Measurements from ENCODE around the gene LRTM2.

The LRTM2 gene

DNA sequence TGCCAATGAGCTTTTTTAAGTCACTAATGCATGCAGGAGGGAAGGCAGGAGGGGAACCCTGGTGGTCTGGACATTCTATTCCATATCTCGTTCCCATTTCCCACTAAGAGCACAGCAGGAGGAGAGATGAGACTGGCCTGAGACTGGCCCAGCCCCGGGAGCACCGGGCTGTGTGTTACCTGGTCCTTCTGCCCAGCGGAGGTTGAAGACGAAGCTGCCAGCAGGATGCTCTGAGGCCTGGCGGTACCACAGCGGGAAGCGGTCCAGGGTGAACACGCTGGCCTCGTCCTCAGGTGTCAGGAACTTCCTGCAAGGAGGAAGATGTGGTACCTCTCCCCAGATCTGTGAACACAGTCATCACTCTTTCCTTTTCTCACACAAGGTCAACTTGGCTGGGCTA lies 23.9 kb downstream of the LRTM2 start:
- no peak for DNase-seq

DNA sequence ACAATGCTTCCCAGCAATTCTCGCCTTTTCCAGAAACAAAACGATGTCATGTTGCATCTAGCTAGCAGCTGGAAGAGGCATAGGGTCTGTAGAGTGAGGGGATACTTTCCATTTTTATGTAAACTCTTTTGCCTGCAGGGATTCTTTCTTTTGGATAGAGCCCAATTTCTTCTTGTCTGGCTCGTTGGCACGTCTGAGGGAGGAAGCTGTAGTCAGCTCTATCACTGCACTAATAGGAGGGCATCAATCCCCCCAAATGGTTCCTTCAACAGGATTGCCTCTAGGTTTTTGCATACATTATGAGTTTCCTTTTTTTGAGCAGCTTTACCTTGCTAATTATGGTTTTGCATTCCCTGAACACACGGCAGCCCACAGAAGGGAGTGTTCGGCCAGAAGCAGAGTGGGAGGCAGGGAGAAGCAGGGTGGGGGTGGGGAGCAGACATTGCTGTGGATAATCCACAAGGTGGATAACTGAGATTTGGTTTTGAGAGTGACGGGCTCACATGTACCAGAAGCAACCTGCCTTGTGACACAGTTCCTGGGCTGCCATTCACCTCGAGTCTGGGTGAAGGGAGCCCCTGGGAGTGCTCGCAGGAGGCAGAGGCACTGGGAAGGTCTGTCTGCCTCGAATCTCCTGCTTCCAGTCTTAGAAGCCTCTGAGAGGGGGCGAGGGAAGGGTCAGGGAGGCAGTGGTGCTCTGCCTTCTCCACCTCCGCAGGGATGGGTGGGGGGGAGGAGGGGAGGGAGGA lies 24.5 kb downstream of the LRTM2 start:
- DNase-seq = no peak

DNA sequence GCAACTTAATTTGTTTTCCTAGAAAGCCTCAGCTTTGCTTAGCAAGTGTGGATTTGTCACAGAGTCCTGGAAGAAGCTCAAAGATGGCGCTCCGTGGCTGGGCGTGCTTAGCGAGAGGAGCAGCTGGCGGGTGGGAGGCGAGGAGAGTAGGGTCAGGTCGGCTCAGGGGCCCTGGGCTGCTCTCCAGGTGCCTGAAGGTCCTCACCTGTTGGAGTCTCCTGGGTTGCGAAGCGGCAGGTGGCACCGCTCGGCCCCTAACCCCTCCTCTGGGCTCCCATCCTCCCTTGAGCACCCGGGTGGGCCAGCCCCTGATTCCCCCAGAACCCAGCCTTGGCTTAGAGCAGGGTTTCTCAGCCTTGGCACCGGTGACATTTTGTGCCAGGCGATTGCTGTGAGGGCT lies 25.1 kb downstream of the LRTM2 start:
- no peak for DNase-seq

DNA sequence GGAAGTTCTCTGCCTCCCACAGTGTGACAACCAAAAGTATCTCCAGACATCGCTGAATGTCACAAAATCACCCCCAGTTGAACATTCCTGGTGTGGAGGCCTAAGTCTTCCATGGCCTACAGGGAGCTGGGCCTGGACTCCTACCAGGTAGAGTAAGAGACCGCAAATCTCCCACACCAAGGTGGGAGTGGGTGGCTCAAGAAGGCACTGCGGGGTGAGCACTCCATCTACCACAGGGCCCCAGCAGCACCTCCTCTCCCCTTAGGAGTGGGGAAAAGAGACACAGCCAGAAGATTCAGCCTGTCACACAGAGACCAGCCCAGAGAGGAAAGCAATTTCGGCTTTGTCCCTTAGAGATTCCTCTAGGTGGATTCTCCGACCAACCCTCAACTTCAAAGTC lies 25.5 kb downstream of the LRTM2 start:
- DNase-seq = no peak

DNA sequence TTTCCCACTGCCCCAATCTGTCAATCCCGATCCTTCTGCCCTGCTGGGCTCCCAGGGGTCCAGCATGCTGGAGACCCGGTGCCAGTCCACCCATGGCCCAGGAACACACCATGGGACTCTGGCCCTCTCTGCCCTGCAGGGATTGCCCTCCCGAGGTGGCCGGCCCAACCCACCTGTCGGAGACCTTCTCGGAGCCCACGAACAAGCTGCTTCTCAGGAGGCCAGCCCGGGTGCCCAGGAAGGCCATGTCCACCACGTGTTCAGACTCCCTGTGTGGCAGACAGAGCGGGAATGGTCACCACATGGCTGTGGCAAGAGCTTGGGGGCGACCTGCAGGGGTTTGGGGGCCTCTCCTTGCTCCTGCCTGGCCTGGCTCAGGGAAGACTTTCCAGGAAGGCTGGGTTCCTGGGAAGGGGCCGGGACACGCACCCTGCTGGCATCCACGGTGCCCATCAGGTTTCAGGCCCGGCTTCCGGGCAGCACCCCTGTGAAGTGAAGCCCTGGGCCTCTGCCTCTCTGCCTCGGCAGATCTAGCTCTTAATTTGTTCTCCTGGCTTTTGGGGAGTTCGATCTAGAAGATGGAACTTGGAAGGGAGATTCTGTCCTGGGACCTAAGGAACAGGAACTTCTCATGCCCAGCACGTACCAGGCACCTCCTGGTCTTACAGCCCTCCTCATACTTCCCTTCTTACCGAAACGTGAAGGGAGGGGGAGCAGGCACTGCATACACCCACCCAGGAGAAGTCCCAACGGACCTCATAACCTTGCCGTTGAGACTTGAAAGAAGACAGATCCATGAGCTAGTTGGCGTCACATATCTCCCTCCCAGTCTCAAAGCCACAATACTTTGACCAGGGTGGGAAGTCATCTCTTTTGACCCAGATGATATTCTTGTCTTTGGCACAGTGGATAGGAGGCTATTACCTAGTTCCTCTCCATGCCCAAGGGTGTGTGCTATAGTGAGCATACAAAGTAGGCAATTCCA lies 26.3 kb downstream of the LRTM2 start:
- no peak for DNase-seq

DNA sequence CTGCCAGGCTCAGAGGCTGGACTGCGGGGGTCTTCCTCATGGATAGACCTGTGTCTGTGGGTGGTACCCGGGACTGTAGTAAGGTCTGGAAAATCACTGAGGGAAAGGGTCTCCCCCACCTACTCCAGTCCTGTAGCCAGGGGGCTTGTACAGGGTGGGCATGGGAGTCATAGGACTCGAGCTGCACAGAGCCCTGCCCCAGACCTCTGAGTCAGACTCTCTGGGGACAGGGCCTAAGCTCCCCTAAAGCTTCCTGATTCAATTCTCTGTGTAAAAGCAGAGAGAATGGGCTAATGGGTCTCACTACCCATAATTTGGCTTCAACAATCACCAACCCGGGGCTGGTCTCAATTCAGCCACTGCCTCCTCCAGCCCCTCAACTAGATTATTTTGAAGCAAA lies 27.0 kb downstream of the LRTM2 start:
- no peak for DNase-seq

DNA sequence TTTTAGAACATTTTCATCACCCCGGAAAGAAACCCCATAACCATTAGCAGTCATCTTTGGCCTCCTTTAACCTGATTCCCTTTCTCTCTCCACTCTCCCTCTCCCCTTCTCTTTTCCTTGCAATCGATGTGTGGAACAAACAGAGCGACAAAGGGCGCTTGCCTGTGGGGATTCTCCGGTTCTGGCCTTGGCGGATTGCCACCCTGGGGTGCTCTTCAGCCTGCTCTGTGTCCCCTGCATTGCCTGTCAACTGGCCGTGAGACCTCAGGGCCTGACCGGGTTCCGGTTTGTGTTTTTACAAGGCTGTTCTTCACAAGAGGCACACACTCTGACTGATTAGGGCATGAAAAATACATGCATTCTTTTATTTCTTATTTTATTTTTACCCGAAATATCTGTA lies 27.8 kb downstream of the LRTM2 start:
- no peak for DNase-seq

DNA sequence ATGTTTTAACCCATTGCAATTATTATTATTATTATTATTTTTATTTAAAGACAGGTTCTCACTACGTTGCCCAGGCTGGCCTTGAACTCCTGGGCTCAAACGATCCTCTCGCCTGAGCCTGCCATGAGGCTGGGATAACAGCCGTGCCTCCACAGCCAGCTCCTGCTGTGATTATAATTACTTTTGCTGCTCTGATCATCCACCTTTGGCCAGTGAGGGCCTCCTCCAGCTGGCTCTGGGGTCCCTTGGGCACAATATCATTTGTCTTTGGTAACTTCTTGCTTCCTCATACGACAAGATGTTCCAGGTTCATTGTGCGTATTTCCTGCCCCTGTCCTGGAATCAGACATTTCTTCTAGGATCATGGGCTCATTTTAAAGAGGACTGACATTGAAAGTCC lies 28.4 kb downstream of the LRTM2 start:
- DNase-seq = no peak

DNA sequence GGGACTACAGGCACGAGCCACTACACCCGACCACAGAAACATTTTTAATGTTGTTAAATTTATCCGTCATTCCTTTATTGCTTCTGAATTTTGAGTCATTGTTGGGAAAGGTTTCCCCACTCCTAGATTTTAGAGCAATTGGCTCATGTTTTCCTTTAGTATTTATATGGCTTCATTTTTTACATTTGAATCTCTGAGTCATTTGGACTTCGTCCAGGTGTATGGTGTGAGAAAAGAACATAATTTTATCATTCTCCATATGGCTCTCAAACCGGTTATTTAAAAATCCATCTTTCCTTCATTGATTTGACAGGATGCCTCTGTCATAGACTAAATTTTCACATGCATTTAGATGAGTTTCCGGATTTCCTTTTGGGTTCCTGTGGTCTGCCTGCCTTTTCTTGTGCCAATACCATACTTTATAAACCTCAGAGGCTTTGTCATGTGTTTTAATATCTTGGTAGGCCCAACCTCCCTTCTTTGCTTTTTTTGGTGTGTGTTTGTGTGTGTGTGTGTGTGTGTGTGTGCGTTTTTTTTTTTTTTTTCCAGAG lies 30.9 kb downstream of the LRTM2 start:
- DNase-seq = no peak

DNA sequence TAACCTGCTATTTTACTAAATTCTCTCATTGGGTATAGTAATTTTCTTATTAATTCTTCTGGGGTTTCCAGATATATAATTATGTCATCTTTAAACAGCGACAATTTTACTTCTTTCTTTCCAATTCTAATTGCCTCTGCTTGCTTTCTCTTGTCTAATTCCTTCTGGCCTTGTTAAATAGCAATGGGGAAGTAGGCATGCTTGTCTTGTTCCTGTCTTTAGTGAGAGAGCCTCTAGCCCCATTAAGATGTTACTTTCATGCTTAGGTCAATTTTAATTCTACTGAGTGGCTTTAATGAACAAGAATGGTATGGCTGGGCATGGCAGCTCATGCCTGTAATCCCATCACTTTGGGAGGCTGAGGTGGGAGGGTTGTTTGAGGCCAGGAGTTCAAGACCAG lies 31.7 kb downstream of the LRTM2 start:
- DNase-seq = no peak

DNA sequence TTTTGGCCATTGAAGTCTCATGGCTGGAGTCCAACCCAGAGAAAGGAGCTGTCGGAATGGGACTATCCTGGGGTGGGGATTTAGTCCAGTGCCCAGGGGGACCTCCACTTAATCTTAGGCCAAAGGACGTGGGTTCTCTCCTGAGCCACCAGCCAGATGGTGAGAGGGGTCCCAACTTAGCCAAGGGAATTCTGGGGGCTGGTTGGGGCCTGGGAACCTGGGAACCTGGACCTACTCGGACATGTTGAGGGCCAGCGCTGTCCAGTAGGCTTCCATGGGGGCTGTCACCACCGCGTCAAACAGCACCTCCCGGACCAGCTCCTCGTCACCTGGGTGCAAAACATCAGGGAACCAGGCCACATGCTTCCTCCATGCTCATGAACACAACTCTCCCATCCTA lies 33.4 kb downstream of the LRTM2 start:
- DNase-seq = no peak

DNA sequence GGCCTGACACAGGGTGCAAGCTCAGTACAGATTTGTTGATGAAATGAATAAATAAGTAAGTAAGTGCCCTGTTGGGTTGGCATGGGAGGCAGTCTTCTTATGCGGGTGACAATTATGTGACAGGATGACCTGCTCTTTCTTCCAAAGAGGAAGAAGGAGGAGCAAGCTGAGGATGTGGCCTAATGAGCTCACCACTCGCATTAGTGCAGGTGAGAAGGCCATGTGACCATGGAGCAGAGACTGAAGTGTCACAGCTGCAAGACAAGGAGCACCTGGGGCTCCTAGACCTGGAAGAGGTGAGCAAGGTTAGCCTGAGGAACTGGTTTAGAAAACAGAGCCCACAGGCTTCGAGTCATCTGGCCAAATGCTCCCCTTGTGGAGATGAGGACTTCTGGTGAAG lies 34.9 kb downstream of the LRTM2 start:
- no peak for DNase-seq

DNA sequence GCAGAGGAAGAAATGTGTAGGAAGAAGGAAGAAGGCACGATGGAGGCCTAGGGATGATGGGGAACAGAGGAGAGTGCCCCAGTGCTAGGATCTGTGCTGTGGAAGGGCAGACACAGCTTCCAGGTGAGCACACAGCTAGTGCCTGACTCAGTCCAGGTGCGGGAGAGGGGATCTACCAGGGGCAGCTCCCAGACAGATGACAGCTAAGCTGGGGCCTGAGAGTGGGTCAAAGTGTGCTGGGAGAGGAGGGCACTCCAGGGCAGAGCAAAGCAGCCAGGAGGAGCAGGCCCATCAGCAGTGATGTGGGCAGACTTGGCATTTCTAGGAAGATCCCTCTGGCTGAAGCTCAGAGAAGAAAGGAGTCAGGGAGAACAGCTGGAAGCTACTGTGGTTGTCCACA lies 36.7 kb downstream of the LRTM2 start:
- DNase-seq = no peak

DNA sequence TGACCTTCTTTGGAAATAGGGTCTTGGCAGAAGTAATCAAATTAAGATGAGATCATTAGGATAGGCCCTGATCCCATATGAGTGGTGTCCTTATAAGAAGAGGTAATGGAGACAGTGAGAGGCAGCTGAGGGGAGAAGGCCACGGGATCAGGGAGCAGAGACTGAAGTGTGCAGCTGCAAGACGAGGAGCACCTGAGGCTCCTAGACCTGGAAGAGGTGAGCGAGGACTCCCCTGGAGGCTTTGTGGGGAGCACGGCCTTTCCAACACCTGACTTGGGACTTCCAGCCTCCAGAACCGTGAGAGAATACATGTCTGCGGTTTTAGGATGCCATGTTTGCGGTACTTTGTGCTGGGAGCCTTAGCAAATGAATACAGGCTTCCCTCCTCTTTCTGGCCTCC lies 37.5 kb downstream of the LRTM2 start:
- DNase-seq = no peak

DNA sequence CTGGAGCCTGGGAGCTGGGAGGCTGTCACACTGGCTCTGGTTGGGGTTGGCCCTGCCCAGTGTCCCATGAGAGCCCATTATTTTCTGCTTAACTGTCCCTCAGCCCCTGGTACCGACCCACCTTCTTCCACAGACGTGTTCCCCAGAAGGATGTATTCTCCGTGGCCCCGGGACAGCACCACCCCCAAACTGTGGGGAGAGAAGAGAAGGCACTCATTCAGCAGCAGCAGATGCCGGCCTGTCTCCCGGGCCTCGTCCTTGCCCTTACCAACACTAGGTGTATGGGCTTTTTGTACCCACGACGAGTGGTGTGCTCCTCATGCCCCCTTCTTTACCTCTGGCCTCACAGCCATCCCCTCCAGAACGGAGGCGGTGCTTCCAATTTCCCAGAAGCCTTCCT lies 38.1 kb downstream of the LRTM2 start:
- no peak for DNase-seq

DNA sequence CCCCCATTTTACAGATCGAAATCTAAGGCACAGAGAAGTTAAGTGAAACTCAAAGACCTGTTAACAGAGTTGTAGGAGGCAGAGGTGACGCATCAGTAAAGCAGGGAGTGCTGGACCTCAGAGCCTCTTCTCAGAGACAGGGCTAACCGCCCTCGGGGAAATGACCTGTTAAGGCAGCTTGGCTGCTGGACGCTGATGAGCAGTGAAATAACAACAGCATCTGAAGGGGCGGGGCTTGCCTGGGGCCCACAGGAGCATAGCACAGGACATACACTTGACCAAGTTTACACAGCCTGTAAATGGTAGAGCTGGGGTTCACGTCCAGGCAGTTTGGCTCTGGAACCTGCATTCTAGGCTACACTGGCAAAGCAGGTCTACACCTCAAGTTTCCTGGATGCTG lies 39.3 kb downstream of the LRTM2 start:
- DNase-seq = no peak

DNA sequence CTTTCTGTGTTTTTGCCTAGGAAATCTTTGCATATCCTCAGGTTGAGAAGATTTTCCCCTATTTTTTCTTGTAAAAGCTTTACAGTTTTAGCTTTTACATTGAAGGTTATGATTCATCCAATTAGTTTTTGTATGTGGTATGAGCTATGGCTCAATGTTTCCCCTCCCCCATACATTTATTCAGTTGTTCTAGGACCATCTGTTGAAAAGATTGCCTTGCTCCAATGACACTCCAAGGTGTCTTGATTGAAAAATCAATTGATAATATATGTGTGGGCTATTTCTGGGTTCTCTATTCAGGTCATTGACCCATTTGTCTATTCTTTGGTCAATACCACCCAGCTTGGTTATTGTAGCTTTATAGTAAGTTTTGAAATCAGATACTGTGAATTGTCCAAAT lies 42.6 kb downstream of the LRTM2 start:
- no peak for DNase-seq

DNA sequence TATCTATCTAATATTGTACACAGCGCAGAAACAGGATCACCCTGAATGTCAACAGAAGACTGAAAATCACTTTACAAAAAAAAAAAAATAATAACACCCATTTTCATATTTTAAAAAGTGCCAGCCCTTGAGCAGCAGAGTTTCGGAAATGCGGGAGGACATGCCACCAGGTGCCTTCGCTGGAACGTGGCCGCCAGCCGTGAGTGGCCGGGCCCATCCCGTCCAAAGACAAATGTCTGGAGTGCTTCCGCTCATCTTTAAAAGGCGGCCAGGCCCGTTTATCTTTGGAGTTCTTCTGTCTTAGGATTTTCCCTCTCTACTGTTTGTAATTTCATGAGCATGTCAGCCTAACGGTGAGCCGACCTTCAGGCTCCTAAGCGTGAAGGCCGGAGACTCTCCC lies 43.5 kb downstream of the LRTM2 start:
- DNase-seq = no peak

DNA sequence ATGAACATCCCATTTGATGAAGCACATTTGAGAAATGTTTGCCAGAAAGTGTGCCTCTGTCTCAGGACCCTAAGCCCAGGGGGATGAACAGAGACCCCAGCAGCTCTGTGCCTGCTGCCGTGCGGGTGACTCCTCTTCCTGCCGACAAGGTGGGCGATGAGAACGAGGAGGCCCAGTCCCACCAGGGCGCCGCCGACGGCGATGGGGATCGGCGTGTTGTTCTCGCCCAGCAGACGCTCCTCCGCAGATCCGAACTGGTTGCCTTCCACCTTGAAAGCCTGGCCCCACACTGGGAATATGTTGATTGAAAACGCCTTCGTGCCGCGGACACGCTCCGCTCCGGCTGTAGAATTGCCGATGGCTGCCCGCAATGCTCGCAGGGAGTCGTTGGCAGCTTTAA lies 44.1 kb downstream of the LRTM2 start:
- DNase-seq = no peak

DNA sequence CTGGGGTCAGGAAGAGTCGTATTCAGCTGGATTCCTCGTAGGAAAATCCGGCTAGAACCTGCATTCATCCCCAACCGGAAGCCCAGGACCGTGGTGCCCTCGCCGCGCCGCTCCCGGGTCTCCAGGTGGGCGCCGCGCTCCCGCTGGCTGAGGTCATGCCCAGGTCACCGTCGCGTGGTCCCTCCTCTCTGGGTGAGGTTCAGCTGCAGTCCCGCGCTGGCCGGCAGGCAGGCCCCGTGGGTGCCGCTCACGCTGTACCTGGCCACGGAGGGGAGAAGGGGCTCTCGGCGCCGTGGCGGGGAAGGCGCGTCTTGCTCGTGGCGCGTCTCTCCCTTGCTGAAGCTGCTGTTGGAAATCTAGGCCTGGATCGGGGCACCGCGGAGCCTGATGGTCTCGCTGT lies 44.5 kb downstream of the LRTM2 start:
- DNase-seq = no peak

DNA sequence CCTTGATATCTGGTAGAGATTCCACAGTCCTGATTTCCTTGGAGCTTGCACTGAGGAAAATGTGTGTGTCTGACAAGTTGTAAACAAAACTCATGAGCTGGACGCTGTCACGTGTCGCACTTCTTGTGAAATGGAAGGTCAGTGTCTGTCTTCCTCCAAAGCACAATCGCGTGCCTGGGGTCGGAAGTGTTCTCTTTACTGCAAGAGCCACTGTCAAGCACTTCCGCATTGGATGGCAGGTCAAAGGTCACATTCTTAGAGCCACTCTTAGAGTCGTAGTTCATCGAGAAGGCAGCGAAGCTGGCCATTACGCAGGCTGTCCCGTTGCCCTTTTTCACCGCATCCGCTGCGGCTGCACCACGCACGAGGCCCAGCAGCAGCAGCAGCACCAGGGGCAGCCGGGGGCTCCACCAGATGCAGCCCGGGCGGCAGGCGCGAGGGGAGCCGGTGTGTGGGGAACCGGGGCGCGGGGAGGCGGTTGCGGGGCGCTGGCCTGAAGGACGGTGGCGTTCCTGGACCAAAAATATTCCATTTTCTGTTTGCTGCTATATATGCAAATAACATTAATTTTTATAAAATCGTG lies 45.0 kb downstream of the LRTM2 start:
- DNase-seq = no peak

DNA sequence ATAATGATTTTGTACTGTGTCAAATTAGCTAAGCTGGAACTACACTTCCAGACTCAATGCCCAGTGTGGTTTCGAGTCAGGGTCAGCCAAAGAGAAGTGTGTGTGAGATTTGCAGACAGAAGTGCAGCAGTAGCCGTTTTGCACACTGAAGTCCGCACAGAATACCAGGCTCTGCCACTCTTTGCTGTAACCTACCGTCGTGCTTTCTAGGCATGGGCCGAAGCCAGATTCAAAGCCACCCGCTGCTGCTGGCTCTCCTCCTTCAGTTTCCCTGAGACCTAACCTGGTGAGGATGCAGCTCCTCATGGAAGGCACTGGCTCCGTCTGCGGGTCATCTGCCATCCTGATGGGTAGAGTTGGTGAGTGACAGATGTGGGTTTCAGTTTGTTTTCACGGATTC lies 48.8 kb downstream of the LRTM2 start:
- no peak for DNase-seq

DNA sequence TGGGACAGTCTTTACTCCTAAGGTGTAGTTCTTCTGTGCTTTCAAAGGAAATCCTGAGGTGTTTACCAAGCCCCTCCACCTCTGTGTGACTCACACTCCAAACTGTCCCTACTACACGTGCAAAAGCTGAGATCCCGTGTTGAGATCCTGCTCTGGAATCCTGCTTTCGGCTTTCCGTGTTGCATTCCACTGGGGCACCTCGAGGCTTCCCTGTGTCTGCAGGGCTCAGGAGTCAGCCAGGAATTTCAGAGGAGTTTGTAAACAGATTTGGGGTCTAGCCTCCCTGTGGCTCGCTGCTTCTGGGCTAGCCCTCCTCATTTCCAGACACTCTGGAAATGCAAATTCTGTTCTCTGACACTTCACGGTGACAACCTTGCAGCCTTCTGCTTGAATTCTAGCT lies 49.7 kb downstream of the LRTM2 start:
- no peak for DNase-seq
